GM21717 (cell line): ENCODE results near the gene UST.
A peak's percentile ranks its signal among the peaks of the same experiment; 100 is the strongest.
"Not testable (repeated sequence)": the region's sequence is repeated elsewhere in the genome, so short reads cannot be mapped to it uniquely, and the experiment has no call there.

Experiments
- ATAC-seq: cut with Tn5 transposase; IDR thresholded peaks from one replicate; pipeline ENCODE4 v1.9.1; 2021; ENCODE audit warnings: mild to moderate bottlenecking, moderate library complexity; ENCODE audit not compliant: unreplicated experiment

UST gene

DNA sequence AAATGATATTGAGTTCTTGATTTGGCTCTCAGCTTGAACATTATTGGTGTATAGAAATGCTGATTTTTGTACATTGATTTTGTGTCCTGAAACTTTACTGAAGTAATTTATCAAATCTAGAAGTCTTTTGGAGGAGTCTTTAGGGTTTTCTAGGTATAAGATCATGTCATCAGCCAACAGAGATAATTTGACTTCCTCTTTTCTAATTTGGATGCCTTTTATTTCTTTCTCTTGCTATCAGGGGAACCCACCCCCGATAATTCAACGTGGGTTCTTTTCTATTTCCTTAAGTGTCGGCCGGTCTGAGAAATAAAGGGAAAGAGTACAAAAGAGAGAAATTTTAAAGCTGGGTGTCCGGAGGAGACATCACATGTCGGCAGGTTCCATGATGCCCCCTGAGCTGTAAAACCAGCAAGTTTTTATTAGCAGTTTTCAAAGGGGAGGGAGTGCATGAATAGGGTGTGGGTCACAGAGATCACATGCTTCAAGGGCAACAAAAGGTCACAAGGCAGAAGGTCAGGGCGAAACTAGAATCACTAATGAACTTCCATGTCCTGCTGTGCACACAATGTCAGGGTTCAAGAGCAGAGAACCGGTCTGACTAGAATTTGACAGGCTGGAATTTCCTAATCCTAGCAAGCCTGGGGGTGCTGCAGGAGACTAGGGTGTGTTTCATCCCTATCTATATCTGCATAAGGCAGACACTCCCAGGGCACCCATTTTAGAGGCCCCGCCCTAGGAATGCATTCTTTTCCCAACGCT, 17.6 kb downstream of the UST start:
- ATAC-seq, result not testable (repeated sequence)

DNA sequence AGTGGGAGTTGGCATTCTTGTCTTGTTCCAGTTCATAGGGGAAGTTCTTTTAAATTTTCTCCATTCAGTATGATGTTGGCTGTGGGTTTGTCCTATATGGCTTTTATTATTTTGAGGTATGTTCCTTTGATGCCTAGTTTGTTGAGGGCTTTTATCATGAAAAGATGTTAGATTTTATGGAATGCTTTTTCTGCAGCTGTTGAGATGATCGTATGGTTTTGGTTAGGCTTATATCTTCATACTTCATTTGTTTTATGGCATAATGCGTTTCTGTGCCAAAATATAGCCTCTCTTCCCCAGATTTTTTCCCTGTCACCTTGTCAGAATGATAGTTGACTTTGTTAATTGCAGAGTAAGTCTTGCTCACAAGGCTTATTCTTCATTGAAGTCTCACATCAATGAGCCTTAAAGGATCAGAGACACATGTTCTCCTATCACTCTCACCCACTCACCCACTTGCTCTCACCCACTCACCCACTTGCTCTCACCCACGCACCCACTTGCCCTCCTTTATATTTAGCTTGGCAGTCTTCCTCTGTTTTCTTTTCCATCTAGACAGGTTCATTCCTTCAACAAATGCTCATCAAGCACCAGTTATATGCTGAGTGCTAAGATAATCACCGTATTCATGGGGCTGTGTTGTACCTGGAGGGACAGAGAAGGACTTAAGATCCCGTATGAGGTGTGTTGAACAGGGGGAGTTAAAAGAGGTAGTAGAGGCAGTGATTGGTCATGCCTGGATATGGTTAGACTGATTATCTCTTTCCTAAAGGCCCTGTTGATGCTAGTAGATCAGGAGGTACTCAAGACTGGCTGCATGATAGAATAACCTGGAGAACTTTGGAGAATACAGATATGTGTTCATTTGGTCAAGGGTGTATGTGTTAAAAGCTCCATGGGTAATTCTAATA, 19.3 kb downstream of the UST start:
- ATAC-seq, result no peak

DNA sequence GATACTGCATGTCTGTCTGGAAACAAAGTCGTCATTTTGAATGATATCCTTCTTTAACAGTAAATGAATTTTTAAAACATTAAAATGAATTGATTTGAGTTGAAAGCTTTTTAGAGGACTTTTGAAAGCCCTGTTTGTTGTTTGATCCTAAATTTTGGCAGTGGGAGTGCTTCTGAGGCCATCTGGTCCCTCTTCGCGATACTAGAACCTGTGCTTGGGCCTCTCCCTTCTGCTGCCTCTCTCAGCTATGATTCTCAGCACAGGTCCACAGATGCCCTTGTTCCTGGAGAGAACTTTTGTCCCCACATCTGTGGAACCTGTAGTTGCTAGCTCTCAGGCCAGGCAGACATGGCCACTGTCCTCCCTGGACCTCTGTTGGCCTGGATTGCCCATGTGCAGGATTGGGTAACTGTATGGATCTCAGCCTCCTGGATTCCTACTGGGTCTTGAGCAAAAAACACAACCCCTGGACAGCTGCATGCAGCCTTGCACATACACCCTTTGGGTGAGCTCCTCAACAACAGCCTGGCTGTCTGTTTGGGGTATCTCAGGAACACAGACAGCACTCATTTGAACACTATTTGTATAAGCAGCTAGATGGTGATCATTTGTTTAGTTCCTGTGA, 21.9 kb downstream of the UST start:
- no peak for ATAC-seq

DNA sequence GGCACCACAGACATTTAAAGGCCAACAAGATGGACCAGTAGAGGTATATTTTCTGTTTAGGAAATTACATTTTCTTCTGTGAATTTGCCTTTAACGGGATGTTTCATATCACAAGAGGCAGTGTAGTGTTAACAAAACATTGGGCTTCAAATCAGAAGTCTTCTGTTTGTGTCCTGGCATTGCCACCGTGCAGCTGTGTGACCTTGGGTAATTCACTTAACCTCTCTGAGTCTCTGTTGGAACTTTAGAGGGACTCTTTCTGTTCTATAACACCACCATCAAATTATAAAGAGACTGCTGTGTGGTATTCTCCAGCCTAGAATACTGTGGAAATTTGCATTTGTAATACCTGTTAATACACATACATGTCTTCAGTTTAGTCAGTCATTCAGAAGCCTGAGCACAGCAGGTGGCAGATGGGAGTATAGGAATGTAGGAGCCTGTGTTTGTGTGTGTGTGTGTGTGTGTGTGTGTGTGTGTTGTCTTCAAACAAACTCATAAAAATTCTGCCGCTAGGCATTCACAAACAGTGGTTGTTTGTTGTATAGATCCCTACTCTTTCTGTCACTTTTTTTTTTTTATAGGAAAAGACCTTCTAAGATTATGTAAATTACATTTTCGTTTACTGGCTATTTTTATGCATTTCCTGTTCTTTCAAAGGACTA, 22.6 kb downstream of the UST start:
- no peak for ATAC-seq

DNA sequence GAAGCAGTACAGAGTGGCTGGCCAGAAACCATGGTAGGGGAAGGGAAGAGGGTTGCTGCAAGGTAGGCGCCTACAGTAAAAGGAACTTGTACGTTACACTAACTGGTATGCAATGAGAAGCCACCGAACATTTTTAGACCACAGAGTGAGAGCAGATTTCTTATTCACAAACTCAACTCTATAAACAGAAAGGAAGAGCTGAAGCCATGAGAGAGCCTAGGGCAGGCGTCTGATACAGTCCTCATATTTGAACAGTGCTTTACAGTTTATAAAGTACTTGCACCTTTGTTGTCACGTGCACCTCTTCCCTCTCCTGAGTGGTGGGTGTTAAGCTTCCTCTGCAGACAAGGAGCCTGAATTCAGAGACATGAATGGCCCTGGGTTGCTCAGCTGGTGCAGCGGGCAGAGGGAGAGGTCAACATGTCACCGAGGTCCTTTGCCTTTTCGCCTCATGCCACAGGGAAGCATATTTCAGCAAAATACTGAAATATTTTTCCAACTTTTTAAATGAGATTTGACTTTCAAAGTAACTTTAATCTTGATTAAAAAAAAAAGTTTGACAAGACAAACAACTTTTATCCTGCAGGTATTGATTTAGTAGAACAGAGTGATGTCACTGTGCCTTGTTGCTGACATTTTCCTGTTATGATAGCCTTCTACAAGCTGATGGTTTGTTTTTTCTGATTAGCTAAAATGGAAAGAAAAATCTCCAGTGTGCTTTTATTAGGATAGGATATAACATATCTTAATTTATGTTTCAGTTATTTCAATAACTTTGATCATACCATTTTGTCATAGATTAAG, 23.8 kb downstream of the UST start:
- no peak for ATAC-seq

DNA sequence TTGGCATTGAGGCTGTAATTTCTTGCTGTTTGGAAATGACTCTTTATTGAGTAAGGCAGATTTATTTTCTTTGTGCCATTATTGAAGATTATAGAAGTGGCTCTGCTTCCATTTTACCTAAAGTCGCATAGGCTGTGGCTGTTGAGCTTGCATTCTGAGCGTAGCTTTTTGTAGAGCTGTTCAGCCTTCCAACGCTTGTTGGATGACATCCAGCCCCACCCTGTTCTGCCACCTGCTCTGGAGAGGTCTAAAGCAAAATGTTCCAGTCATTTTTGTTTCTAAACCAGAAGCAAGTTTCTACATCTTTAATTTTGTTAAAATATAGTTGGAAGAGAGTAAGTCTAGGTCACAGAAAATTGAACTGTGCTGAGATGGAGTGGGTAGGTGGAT, 24.4 kb downstream of the UST start:
- no peak for ATAC-seq

DNA sequence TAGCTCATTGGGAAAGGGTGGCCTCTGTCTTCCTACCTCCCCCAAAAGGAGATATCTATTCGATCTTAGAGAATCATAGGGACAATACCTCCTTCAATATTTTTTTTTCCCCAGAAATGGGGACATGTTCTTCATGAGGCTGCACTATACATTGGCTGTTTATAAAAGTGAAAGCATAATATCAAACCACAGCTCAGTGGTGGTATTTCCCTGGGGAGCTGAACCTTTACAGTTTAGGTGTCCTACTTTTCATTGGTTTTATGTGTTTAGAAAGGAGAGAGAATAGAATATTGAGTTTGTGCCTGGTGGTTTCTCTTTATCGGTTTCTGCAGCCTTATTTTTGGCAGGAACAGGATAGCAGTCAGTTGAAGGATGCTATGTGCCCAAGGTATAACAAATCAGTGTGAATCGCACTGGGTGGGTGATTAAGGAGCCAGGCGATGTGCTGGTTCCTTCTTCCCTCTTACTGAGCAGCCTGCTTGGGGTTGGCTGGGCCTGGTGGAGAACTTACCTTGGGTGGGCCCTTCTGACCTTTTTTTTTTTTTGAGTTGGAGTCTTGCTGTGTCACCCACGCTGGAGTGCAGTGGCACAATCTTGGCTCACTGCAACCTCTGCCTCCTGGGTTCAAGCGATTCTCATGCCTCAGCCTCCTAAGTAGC, 25.2 kb downstream of the UST start:
- ATAC-seq, result no peak

DNA sequence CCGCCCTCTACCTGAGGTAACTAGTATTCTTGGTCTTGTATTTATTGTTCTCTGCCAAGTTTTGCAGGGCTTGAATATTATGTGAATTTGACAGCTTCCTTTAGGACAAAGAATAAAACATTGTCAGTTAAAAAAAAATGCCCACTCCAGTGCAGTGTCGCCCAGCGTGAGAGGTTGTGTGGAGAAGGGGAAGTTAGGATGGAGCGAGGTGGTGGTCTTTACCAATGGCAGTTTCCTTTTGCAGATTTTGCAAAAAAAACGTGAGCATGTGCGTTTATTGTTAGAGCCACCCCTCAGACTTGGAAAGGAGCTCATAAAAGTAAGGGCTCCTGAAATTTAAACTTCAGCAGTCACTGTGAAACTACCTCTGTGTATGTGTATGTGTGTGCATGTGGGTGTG, 28.3 kb downstream of the UST start:
- ATAC-seq, result no peak

DNA sequence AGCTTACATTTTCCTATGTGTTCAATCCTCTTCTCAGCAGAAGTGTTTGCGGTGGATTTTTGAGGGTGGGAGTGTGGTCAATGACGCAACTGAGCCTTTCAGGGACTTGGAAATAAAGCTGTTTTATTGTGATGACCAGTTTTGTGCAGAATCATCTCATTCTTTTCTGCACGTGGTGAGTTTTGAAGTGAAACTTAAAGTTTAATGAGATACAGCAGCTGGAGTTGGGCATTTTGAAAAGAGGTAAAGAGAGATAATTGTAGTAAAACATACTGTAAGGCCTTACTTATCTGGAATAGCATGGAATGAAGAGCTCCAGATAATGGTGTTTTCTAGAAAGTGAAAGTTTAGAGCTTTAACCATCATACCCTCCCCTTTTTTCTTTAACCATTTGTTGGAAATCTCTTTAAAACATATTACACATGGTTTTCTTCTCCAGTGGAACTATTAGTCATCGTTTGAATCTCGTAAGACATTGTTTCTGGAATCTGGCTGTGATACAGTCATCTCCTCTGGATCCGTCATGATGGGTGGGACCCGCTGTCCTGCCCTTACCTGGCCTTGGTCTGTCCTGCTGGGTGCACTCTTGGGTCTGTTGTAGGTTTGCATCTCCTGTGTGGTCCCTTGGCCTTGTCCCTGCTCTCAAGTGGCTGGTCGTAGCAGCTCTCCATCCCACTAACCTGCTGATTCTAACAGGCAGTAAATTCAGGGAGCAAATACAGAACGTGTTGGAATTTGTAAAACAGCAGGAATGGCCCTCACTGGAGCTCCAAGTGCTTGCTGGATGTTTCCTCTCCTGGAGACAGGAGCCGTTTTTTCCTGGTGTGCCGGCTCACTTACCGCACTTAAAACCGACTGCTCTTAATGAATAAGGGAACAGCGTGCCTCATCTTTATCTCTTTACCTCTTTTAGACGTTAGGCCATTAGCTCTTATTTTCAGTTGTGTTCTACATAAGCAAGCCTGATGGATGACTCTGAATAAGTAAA, 29.8 kb downstream of the UST start:
- ATAC-seq, result no peak

DNA sequence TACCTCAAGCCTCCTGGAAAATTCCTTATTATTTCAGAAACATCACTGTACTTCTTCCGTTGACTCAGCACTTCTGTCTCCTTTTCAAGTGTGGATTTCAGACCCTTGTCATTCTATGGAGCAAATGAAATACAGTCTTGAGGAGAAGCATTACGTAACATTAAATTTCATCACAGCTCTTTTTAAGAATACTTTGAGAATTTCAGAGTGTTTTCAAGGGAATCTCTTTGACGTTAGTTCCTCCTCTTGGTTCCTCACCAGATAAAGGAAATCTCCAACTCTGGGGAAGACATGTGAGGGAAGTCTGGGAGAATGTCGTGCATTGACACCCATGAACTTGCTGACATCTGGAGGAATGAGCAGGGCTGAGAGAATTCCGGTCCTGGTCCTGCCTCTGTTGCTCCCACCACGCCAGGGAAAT, 32.3 kb downstream of the UST start:
- no peak for ATAC-seq

DNA sequence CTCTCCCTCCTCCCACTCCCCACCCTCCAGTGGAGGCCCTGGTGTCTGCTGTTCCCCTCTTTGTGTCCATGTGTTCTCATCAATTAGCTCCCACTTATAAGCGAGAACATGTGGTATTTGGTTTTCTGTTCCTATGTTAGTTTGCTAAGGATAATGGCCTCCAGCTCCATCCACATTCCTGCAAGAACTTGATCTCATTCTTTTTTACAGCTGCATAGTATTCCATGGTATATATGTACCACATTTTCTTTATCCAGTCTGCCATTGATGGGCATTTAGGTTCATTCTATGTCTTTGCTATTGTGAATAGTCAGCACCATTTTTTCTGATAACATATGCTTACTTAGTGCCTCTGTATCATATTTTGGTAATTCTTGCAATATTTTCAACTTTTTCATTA, 33.6 kb downstream of the UST start:
- ATAC-seq, result not testable (repeated sequence)

DNA sequence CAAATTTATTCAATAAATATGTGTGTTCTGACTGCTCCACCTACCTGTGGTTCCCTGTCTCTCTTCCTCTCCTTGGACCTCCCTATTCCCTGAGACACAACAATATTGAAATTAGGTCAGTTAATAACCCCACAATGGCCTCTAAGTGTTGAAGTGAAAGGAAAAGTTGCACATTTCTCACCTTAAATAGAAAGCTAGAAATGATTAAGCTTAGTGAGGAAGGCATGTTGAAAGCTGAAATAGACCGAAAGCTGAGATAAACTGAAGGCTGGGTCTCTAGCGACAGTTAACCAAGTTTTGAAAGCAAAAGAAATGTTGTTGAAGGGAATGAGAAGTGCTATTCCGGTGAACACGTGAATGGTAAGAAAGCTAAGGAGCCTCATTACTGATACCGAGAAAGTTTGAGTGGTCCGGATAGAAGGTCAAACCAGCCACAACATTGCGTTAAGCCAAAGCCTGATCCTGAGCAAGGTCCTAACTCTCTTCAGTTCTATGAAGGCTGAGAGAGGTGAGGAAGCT, 34.1 kb downstream of the UST start:
- ATAC-seq, result peak; percentile 96

DNA sequence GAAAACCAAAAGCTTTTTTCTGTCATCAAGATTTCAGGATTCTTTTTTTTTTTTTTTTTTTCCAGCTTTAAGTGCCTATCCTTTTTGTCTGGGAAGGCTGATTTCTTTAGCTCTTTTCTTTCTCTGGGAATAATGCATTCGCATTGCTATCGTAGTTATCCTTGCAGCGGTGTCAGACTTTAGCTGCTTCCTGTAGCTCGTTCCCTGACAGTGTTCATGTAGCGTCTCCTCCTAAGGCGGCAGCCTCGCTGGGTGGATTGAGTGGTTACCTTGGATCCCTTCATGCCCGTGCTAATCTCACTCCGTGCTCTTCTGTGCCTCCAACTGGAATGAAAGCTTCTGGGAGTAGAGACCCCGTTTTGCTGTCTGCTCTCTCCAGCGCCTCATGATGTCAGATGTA, 43.1 kb downstream of the UST start:
- ATAC-seq, result no peak

DNA sequence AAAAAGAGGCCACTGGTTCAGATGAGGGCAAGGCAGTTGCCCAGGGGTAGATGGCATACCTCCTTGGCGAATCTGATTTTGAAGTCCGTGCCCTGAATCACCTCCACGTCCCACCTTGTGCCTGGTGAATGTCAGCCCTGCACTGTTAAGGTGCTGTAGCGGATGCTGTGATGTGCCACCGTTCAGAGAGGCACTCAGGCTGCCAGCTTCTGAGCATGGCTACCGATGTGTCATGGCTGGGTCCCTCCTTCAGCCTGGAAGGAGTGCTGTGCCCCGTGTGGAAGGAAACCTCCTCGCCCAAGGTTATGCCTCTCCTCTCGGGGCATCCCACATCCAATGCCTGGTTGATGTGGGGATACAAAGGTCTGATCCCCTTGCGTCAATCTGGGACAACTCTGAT, 43.6 kb downstream of the UST start:
- ATAC-seq, result no peak

DNA sequence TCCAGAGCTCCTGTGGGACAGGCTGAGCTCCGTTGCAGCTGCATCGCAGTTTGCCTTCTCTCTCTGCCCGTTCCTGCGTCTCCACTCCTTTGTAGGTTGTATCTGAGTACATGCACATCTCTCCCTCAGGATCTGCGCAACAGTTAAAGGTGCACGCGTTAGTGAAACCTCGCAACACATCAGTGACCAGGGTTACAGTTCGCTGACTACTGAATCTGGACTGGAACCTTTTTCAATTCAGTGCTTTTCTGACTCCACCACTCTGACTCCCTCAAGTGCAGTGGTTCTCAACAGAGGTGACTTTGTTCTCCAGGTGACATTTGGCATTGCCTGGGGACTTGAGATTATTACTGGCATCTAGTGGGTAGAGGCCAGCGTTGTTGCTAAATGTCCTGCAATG, 44.0 kb downstream of the UST start:
- ATAC-seq, result no peak

DNA sequence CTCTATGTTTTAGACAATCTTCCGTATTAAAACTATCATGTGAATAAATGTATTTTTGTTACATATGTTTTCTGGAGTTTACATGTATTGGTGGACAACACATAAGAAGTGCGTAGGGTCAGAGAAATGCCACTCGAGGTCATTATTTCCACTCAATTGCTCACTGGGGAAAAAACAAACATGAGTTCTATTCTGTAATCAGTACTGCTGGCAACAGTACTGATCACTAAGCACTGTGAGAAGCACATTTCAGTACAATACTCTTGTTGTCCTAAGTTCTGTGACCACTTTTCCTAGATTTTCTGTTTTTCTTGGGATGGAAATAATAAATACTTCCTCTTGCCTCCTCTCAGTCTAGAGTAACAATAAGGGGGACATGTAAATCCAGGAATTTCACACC, 44.5 kb downstream of the UST start:
- ATAC-seq, result no peak

DNA sequence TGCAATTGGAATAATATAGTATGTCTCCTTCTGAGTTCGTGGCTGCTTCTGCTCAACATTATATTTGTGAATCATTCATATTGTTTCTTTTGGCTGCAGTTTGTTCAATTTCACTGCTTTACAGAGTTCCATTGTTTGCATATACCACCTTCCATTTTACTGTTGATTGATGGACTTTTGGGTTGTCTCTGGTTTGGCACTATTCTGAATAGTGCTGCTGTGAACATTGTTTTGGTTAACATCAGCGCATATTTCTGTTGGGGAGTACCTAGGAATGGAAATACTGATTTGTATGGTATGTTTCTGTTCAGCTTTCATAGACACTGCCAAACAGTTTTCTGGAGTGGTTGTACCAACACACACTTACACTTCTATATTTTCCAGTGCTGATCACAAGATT, 46.9 kb downstream of the UST start:
- no peak for ATAC-seq

DNA sequence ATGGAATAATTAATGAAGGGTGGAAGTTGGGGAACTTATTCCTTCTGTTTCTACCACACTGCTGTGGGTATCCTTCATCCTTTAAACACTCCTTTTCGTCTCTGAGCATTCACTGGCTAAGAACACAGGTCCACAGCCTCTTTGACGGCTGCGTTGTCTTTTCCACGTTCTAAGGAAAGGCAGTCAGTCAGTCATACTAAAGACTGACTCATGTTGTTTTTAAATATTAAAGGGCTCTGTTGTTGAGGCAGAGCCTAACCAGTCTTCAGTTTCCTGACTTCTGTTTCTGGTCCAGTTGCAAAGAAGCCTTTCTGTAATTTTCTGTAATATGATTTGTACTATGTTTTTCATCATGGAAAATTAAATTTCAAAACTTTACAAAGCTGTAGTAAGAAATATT, 48.0 kb downstream of the UST start:
- no peak for ATAC-seq
